Ectodermal cell (in vitro differentiated cells): Measurements from ENCODE around the gene GSG1L.

Source experiments
- H3K27ac ChIP-seq: 2 replicates; pipeline ENCODE4 v1.7.0; 2013; ENCODE audit warnings: mild to moderate bottlenecking, low read depth, low read length; ENCODE audit not compliant: insufficient read depth, poor library complexity, severe bottlenecking
- H3K27me3 ChIP-seq: 2 replicates; pipeline ENCODE4 v1.7.0; 2013; ENCODE audit warnings: mild to moderate bottlenecking, low read length; ENCODE audit not compliant: insufficient read depth, control insufficient read depth, poor library complexity, severe bottlenecking
- H3K36me3 ChIP-seq: one replicate; pipeline ENCODE4 v1.7.0; 2013; ENCODE audit warnings: low read length; ENCODE audit not compliant: control insufficient read depth, insufficient read depth
- H3K4me1 ChIP-seq: one replicate; pipeline ENCODE4 v1.7.0; 2013; ENCODE audit warnings: low read length; ENCODE audit not compliant: control insufficient read depth, insufficient read depth
- H3K4me3 ChIP-seq: 2 replicates; pipeline ENCODE4 v1.7.0; 2013; ENCODE audit warnings: low read depth, low read length, control low read depth; ENCODE audit not compliant: insufficient read depth
- H3K9me3 ChIP-seq: 2 replicates; pipeline ENCODE4 v1.7.0; 2013; ENCODE audit warnings: mild to moderate bottlenecking, low read length, moderate library complexity; ENCODE audit not compliant: control insufficient read depth
- WGBS, 2 experiments: methylation state at CpG; one replicate each; pipeline ENCODE4 v1.1.7; 2013; ENCODE audit warnings: missing lambda C conversion rate in 2 of 2; 5-methylcytosine and 5-hydroxymethylcytosine counted together

The GSG1L gene

GRCh38 chr16:28053461-28053860, 10.1 kb downstream of the GSG1L start:
- 80 to 83% methylated on average over 15 of the region's 15 CpGs for WGBS, 2 experiments

GRCh38 chr16:28052274-28053128, 11.0 kb downstream of the GSG1L start:
- H3K9me3 ChIP-seq: no peaks in the 10 kb centered on the region
- no peak overlapping the region for H3K27ac ChIP-seq
- WGBS, 2 experiments: 84 to 85% methylated on average over 8 of the region's 8 CpGs

More at GRCh38 chr16:28053461-28053860, 10.1 kb downstream of the GSG1L start:
- Histone ChIP-seq H3K4me3 (no peak overlapping the region), H3K36me3 (no peaks in the 10 kb centered on the region), H3K4me1 (no peaks in the 10 kb centered on the region), H3K9me3 (no peaks in the 10 kb centered on the region), H3K27me3 (no peaks in the 10 kb centered on the region), H3K27ac (no peak overlapping the region)

GRCh38 chr16:28051486-28051885, 12.0 kb downstream of the GSG1L start:
- WGBS, 2 experiments: 88 to 90% methylated on average over 7 of the region's 7 CpGs

More at GRCh38 chr16:28052274-28053128, 11.0 kb downstream of the GSG1L start:
- H3K4me1 ChIP-seq: no peaks in the 10 kb centered on the region
- no peaks in the 10 kb centered on the region for H3K27me3 ChIP-seq
- no peak overlapping the region for H3K4me3 ChIP-seq
- H3K36me3 ChIP-seq: no peaks in the 10 kb centered on the region

GRCh38 chr16:28042811-28043210, 20.7 kb downstream of the GSG1L start:
- Histone ChIP-seq H3K36me3 (no peaks in the 10 kb centered on the region), H3K4me1 (peaks cover 4% of the 10 kb centered on the region), H3K9me3 (no peaks in the 10 kb centered on the region), H3K27ac (no peak overlapping the region), H3K27me3 (no peaks in the 10 kb centered on the region), H3K4me3 (no peak overlapping the region)
- WGBS, 2 experiments: 91 to 94% methylated on average over 8 of the region's 8 CpGs

More at GRCh38 chr16:28051486-28051885, 12.0 kb downstream of the GSG1L start:
- Histone ChIP-seq H3K4me3 (no peak overlapping the region), H3K36me3 (no peaks in the 10 kb centered on the region), H3K27me3 (no peaks in the 10 kb centered on the region), H3K9me3 (no peaks in the 10 kb centered on the region), H3K4me1 (no peaks in the 10 kb centered on the region), H3K27ac (no peak overlapping the region)

- H3K36me3 ChIP-seq: no peaks in the 10 kb centered on the region
- H3K4me3 ChIP-seq: no peak overlapping the region
- H3K9me3 ChIP-seq: no peaks in the 10 kb centered on the region
- peaks cover 4% of the 10 kb centered on the region for H3K4me1 ChIP-seq
- no peaks in the 10 kb centered on the region for H3K27me3 ChIP-seq
- no peak overlapping the region for H3K27ac ChIP-seq
- WGBS, 2 experiments: 94 to 97% methylated on average over 10 of the region's 10 CpGs
Measured at GRCh38 chr16:28041615-28042014, 21.9 kb downstream of the GSG1L start.

GRCh38 chr16:28040039-28040438, 23.5 kb downstream of the GSG1L start:
- Histone ChIP-seq H3K4me3 (no peak overlapping the region), H3K9me3 (no peaks in the 10 kb centered on the region), H3K27ac (no peak overlapping the region), H3K36me3 (no peaks in the 10 kb centered on the region), H3K4me1 (peaks cover 4% of the 10 kb centered on the region), H3K27me3 (no peaks in the 10 kb centered on the region)
- 35 to 44% methylated on average over 8 of the region's 8 CpGs for WGBS, 2 experiments

- Histone ChIP-seq H3K9me3 (no peaks in the 10 kb centered on the region), H3K27ac (no peak overlapping the region), H3K4me3 (no peak overlapping the region), H3K36me3 (no peaks in the 10 kb centered on the region), H3K4me1 (peaks cover 4% of the 10 kb centered on the region), H3K27me3 (no peaks in the 10 kb centered on the region)
- 92 to 94% methylated on average over 10 of the region's 10 CpGs for WGBS, 2 experiments
Measured at GRCh38 chr16:28039493-28039892, 24.0 kb downstream of the GSG1L start.

- Histone ChIP-seq H3K4me1 (peaks cover 4% of the 10 kb centered on the region), H3K36me3 (no peaks in the 10 kb centered on the region), H3K27me3 (no peaks in the 10 kb centered on the region), H3K4me3 (no peak overlapping the region), H3K9me3 (no peaks in the 10 kb centered on the region), H3K27ac (no peak overlapping the region)
- WGBS, 2 experiments: 96% methylated on average over 12 of the region's 12 CpGs
Measured at GRCh38 chr16:28038409-28038808, 25.1 kb downstream of the GSG1L start.

GRCh38 chr16:28035866-28036393, 27.6 kb downstream of the GSG1L start:
- 93 to 95% methylated on average over 10 of the region's 10 CpGs for WGBS, 2 experiments
- Histone ChIP-seq H3K4me3 (no peak overlapping the region), H3K4me1 (peaks cover 4% of the 10 kb centered on the region), H3K27ac (no peak overlapping the region), H3K36me3 (no peaks in the 10 kb centered on the region), H3K9me3 (no peaks in the 10 kb centered on the region), H3K27me3 (no peaks in the 10 kb centered on the region)

- Histone ChIP-seq H3K9me3 (no peaks in the 10 kb centered on the region), H3K27me3 (no peaks in the 10 kb centered on the region), H3K4me3 (no peak overlapping the region), H3K36me3 (no peaks in the 10 kb centered on the region), H3K27ac (no peak overlapping the region), H3K4me1 (no peaks in the 10 kb centered on the region)
- WGBS, 2 experiments: 93 to 94% methylated on average over 4 of the region's 4 CpGs
Measured at GRCh38 chr16:28033870-28034269, 29.6 kb downstream of the GSG1L start.
